Vagina (tissue), 2 donors: ENCODE data around the gene PCCB. TPM values are rescaled to one million over a fixed set of nuclear protein-coding genes. Genes with fewer than 3 reads are reported as not detected.
"Not testable (repeated sequence)": the region's sequence is repeated elsewhere in the genome, so short reads cannot be mapped to it uniquely, and the experiment has no call there.

Experiments
- DNase-seq, 2 donors: peaks; one replicate each; pipeline ENCODE4 v3.0.0-alpha.2; 2017; ENCODE audit errors: extremely low spot score in 2 of 2
- H3K27ac ChIP-seq: fragments of 200-600 bp; sonication (generic); one replicate; pipeline ENCODE4 v1.5.1; 2019
- H3K27me3 ChIP-seq: fragments of 200-600 bp; sonication (generic); one replicate; pipeline ENCODE4 v1.5.1; 2019
- H3K36me3 ChIP-seq, 2 donors: fragments of 200-600 bp; sonication (generic); one replicate each; pipeline ENCODE4 v1.5.1; 2017 to 2019
- H3K4me1 ChIP-seq: fragments of 200-600 bp; sonication (generic); one replicate; pipeline ENCODE4 v1.5.1; 2019
- H3K4me3 ChIP-seq, 2 donors: fragments of 200-600 bp; sonication (generic); 1 replicate in 1 of 2; 2 replicates in 1 of 2; pipeline ENCODE4 v1.5.1; 2016 to 2019
- H3K9me3 ChIP-seq: fragments of 200-600 bp; sonication (generic); one replicate; pipeline ENCODE4 v1.5.1; 2019
- CTCF ChIP-seq, 3 experiments: fragments of 450-650 bp in 2 of 3; fragments of 200-600 bp in 1 of 3; sonication (generic) in 1 of 3; IDR thresholded peaks; one replicate each; pipeline ENCODE4 v1.5.1; 2017 to 2019; ENCODE audit warnings: antibody characterized with exemption in 3 of 3, mild to moderate bottlenecking in 2 of 3, moderate library complexity in 2 of 3
- POLR2A ChIP-seq, 2 donors: fragments of 450-650 bp; IDR thresholded peaks; one replicate each; pipeline ENCODE4 v1.6.1; 2017; ENCODE audit warnings: antibody characterized with exemption in 2 of 2, mild to moderate bottlenecking in 2 of 2, moderate library complexity in 2 of 2
- POLR2AphosphoS5 ChIP-seq, 2 donors: sonication (generic); formaldehyde crosslinking; IDR thresholded peaks; one replicate each; pipeline ENCODE4 v1.9.0; 2017; ENCODE audit warnings: antibody characterized with exemption in 2 of 2, mild to moderate bottlenecking in 2 of 2, low read depth in 1 of 2; ENCODE audit not compliant: insufficient read depth in 1 of 2
- intact Hi-C: fragments of 100-400 bp; cut with DNase I; formaldehyde crosslinking; loops from one replicate; pipeline ENCODE4 v1.15.1; 2023
- total RNA-seq: library from RNA; depleted of rRNA; stranded (reverse); fragments of >200 nt; gene quantifications from one replicate; pipeline ENCODE4 v1.2.3, GENCODE V29; 2016

The PCCB gene
- total RNA-seq, 1 donor from 2014 or later: 16.7 TPM

DNA sequence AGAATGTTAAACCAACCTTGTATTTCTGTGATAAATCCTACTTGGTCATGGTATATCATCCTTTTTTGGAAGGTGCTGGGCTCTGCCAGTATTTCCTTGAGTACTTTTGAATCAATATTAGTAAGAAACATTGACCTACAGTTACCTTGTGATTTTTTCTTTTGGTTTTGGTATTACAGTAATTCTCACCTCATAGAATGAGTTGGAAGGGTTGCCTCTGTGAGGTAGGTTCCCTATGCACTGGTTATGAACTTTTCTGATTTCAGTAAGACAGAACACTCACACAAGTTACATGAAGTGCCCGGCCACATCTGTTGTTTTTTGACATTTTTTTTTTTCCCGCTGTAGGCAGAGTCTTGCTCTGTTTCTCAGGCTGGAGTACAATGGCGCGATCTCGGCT is 20.0 kb downstream of the PCCB start:
- H3K4me3 ChIP-seq: no peak overlapping the region
- intact Hi-C loops: no loop called here
- H3K27ac ChIP-seq: no peak overlapping the region
- no peaks in the 10 kb centered on the region for H3K27me3 ChIP-seq
- H3K4me1 ChIP-seq: no peaks in the 10 kb centered on the region
- DNase-seq: peak in 1 of 2 donors; percentile 22
- no peaks in the 10 kb centered on the region for H3K9me3 ChIP-seq
- TF ChIP-seq POLR2AphosphoS5 (IDR thresholded peaks at IDR 0.05; ENCODE audit: insufficient read depth in 1 of 2, low read depth in 1 of 2) (no peak), CTCF (IDR thresholded peaks at IDR 0.05) (no peak), POLR2A (IDR thresholded peaks at IDR 0.05) (no peak)
- no peaks in the 10 kb centered on the region for H3K36me3 ChIP-seq

DNA sequence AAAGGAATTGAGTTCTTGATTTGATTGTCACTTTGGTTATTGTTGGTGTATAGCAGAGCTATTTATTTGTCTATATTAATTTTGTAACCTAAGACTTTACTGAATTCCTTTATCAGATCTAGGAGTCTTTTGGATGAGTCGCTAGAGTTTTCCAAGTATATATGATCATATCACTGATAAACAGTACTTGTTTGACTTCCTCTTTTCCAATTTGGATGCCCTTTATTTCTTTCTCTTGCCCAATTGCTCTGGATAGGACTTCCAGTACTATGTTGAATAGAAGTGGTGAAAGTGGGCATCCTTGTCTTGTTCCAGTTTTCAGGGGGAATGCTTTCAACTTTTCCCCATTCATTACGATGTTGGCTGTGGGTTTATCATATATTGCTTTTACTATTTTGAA is 21.5 kb downstream of the PCCB start:
- H3K4me1 ChIP-seq, H3K27me3 ChIP-seq, H3K27ac ChIP-seq, H3K36me3 ChIP-seq, H3K9me3 ChIP-seq, DNase-seq, intact Hi-C loops, H3K4me3 ChIP-seq: not testable (repeated sequence)

GRCh38 chr3:136276049-136276755 is 26.1 kb downstream of the PCCB start:
- no peak for TF ChIP-seq POLR2AphosphoS5 (IDR thresholded peaks at IDR 0.05; ENCODE audit: insufficient read depth in 1 of 2, low read depth in 1 of 2)
- no peak for TF ChIP-seq CTCF (IDR thresholded peaks at IDR 0.05)
- no peak for TF ChIP-seq POLR2A (IDR thresholded peaks at IDR 0.05)
- no peak overlapping the region for H3K4me3 ChIP-seq
- intact Hi-C loops: no loop called here
- no peaks in the 10 kb centered on the region for H3K27me3 ChIP-seq
- no peaks in the 10 kb centered on the region for H3K9me3 ChIP-seq
- DNase-seq: no peak
- H3K4me1 ChIP-seq: no peaks in the 10 kb centered on the region
- no peak overlapping the region for H3K27ac ChIP-seq
- H3K36me3 ChIP-seq: peaks cover 0 to 14% of the 10 kb centered on the region in 2 donors

- no peak overlapping the region for H3K4me3 ChIP-seq
- no peaks in the 10 kb centered on the region for H3K9me3 ChIP-seq
- TF ChIP-seq POLR2A (IDR thresholded peaks at IDR 0.05): no peak
- TF ChIP-seq CTCF (IDR thresholded peaks at IDR 0.05): no peak
- TF ChIP-seq POLR2AphosphoS5 (IDR thresholded peaks at IDR 0.05; ENCODE audit: insufficient read depth in 1 of 2, low read depth in 1 of 2): no peak
- H3K27ac ChIP-seq: no peak overlapping the region
- H3K4me1 ChIP-seq: no peaks in the 10 kb centered on the region
- no peak for DNase-seq
- intact Hi-C loops: no loop called here
- H3K36me3 ChIP-seq: peaks cover 0 to 15% of the 10 kb centered on the region in 2 donors
- no peaks in the 10 kb centered on the region for H3K27me3 ChIP-seq
These were observed 27.0 kb downstream of the PCCB start for GRCh38 chr3:136277115-136277514.

- Histone ChIP-seq H3K36me3 (peaks cover 0 to 15% of the 10 kb centered on the region in 2 donors), H3K9me3 (no peaks in the 10 kb centered on the region), H3K27ac (no peak overlapping the region), H3K4me1 (no peaks in the 10 kb centered on the region), H3K4me3 (no peak overlapping the region), H3K27me3 (no peaks in the 10 kb centered on the region)
- no peak for DNase-seq
- no peak for TF ChIP-seq CTCF (IDR thresholded peaks at IDR 0.05)
- intact Hi-C loops: no loop called here
These were observed 27.5 kb downstream of the PCCB start for GRCh38 chr3:136277634-136278033.
